Vagina (tissue), 2 donors: ENCODE data around the gene MED12L. TPM values are rescaled to one million over a fixed set of nuclear protein-coding genes. Genes with fewer than 3 reads are reported as not detected.

ENCODE experiments used
- DNase-seq, 2 donors: peaks; one replicate each; pipeline ENCODE4 v3.0.0-alpha.2; 2017; ENCODE audit errors: extremely low spot score in 2 of 2
- H3K27ac ChIP-seq: fragments of 200-600 bp; sonication (generic); one replicate; pipeline ENCODE4 v1.5.1; 2019
- H3K27me3 ChIP-seq: fragments of 200-600 bp; sonication (generic); one replicate; pipeline ENCODE4 v1.5.1; 2019
- H3K36me3 ChIP-seq, 2 donors: fragments of 200-600 bp; sonication (generic); one replicate each; pipeline ENCODE4 v1.5.1; 2017 to 2019
- H3K4me1 ChIP-seq: fragments of 200-600 bp; sonication (generic); one replicate; pipeline ENCODE4 v1.5.1; 2019
- H3K4me3 ChIP-seq, 2 donors: fragments of 200-600 bp; sonication (generic); 1 replicate in 1 of 2; 2 replicates in 1 of 2; pipeline ENCODE4 v1.5.1; 2016 to 2019
- H3K9me3 ChIP-seq: fragments of 200-600 bp; sonication (generic); one replicate; pipeline ENCODE4 v1.5.1; 2019
- POLR2A ChIP-seq, 2 donors: fragments of 450-650 bp; IDR thresholded peaks; one replicate each; pipeline ENCODE4 v1.6.1; 2017; ENCODE audit warnings: antibody characterized with exemption in 2 of 2, mild to moderate bottlenecking in 2 of 2, moderate library complexity in 2 of 2
- POLR2AphosphoS5 ChIP-seq, 2 donors: sonication (generic); formaldehyde crosslinking; IDR thresholded peaks; one replicate each; pipeline ENCODE4 v1.9.0; 2017; ENCODE audit warnings: antibody characterized with exemption in 2 of 2, mild to moderate bottlenecking in 2 of 2, low read depth in 1 of 2; ENCODE audit not compliant: insufficient read depth in 1 of 2
- intact Hi-C: fragments of 100-400 bp; cut with DNase I; formaldehyde crosslinking; loops from one replicate; pipeline ENCODE4 v1.15.1; 2023
- total RNA-seq: library from RNA; depleted of rRNA; stranded (reverse); fragments of >200 nt; gene quantifications from one replicate; pipeline ENCODE4 v1.2.3, GENCODE V29; 2016
- TF ChIP-seq, protein P1 (sequence below), 3 experiments: fragments of 450-650 bp in 2 of 3; fragments of 200-600 bp in 1 of 3; sonication (generic) in 1 of 3; IDR thresholded peaks; one replicate each; pipeline ENCODE4 v1.5.1; 2017 to 2019; ENCODE audit warnings: antibody characterized with exemption in 3 of 3, mild to moderate bottlenecking in 2 of 3, moderate library complexity in 2 of 3

The MED12L gene
- total RNA-seq, 1 donor from 2014 or later = 1.7 TPM

DNA sequence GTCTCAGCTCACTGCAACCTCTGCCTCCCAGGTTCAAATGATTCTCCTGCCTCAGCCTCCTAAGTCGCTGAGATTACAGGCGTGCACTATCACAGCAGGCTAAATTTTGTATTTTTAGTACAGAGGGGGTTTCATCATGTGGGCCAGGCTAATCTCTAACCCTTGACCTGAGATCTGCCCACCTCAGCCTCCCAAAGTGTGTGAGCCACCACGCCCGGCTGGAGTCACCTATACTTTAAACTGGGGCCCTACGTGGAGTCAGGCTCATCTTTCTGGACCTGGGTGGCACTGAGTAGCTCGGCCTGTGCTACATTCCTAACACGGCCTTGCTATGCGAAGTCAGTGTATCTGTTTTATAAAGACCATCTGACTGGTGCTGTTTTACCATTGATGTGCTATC is 111.8 kb downstream of the MED12L start:
- no peak for DNase-seq
- no peaks in the 10 kb centered on the region for H3K4me1 ChIP-seq
- TF ChIP-seq POLR2A (IDR thresholded peaks at IDR 0.05) (no peak), POLR2AphosphoS5 (IDR thresholded peaks at IDR 0.05; ENCODE audit: insufficient read depth in 1 of 2, low read depth in 1 of 2) (no peak)
- TF ChIP-seq, protein P1, sequence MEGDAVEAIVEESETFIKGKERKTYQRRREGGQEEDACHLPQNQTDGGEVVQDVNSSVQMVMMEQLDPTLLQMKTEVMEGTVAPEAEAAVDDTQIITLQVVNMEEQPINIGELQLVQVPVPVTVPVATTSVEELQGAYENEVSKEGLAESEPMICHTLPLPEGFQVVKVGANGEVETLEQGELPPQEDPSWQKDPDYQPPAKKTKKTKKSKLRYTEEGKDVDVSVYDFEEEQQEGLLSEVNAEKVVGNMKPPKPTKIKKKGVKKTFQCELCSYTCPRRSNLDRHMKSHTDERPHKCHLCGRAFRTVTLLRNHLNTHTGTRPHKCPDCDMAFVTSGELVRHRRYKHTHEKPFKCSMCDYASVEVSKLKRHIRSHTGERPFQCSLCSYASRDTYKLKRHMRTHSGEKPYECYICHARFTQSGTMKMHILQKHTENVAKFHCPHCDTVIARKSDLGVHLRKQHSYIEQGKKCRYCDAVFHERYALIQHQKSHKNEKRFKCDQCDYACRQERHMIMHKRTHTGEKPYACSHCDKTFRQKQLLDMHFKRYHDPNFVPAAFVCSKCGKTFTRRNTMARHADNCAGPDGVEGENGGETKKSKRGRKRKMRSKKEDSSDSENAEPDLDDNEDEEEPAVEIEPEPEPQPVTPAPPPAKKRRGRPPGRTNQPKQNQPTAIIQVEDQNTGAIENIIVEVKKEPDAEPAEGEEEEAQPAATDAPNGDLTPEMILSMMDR (IDR thresholded peaks at IDR 0.05) = no peak
- H3K27me3 ChIP-seq = no peaks in the 10 kb centered on the region
- no peaks in the 10 kb centered on the region for H3K9me3 ChIP-seq
- H3K36me3 ChIP-seq = no peaks in the 10 kb centered on the region
- no peak overlapping the region for H3K4me3 ChIP-seq
- intact Hi-C loops = no loop called here
- no peak overlapping the region for H3K27ac ChIP-seq

- no peak for TF ChIP-seq POLR2A (IDR thresholded peaks at IDR 0.05)
- no peak for TF ChIP-seq POLR2AphosphoS5 (IDR thresholded peaks at IDR 0.05; ENCODE audit: insufficient read depth in 1 of 2, low read depth in 1 of 2)
- TF ChIP-seq, protein P1 (IDR thresholded peaks at IDR 0.05) = no peak
- no peak for DNase-seq
- Histone ChIP-seq H3K4me3 (no peak overlapping the region), H3K4me1 (no peaks in the 10 kb centered on the region), H3K27ac (no peak overlapping the region), H3K36me3 (no peaks in the 10 kb centered on the region), H3K9me3 (no peaks in the 10 kb centered on the region), H3K27me3 (no peaks in the 10 kb centered on the region)
- intact Hi-C loops = no loop called here
Measured at GRCh38 chr3:151197981-151198767, 112.7 kb downstream of the MED12L start.

DNA sequence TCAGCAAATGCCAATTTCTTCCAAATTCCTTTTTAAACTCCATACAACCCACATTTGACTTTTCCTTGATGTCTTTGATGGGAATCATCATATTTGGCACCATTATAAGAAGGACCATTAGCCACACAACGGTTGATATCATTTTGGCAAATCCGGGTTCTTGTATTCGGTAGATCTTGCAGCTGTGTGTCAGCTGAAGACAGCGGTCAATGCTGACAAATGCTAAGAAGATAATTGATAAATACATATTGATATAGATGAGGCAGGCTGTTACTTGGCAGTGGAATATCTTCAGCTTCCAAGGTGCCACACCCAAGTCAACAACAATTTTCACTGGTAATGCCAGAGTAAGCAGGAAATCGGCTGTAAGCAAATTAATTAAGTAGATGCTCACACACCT is 113.4 kb downstream of the MED12L start:
- TF ChIP-seq, protein P1 (IDR thresholded peaks at IDR 0.05) = no peak
- TF ChIP-seq POLR2A (IDR thresholded peaks at IDR 0.05) (no peak), POLR2AphosphoS5 (IDR thresholded peaks at IDR 0.05; ENCODE audit: insufficient read depth in 1 of 2, low read depth in 1 of 2) (no peak)
- H3K27ac ChIP-seq = no peak overlapping the region
- H3K9me3 ChIP-seq = no peaks in the 10 kb centered on the region
- no peak overlapping the region for H3K4me3 ChIP-seq
- intact Hi-C loops = no loop called here
- no peaks in the 10 kb centered on the region for H3K36me3 ChIP-seq
- no peaks in the 10 kb centered on the region for H3K27me3 ChIP-seq
- no peaks in the 10 kb centered on the region for H3K4me1 ChIP-seq
- no peak for DNase-seq

DNA sequence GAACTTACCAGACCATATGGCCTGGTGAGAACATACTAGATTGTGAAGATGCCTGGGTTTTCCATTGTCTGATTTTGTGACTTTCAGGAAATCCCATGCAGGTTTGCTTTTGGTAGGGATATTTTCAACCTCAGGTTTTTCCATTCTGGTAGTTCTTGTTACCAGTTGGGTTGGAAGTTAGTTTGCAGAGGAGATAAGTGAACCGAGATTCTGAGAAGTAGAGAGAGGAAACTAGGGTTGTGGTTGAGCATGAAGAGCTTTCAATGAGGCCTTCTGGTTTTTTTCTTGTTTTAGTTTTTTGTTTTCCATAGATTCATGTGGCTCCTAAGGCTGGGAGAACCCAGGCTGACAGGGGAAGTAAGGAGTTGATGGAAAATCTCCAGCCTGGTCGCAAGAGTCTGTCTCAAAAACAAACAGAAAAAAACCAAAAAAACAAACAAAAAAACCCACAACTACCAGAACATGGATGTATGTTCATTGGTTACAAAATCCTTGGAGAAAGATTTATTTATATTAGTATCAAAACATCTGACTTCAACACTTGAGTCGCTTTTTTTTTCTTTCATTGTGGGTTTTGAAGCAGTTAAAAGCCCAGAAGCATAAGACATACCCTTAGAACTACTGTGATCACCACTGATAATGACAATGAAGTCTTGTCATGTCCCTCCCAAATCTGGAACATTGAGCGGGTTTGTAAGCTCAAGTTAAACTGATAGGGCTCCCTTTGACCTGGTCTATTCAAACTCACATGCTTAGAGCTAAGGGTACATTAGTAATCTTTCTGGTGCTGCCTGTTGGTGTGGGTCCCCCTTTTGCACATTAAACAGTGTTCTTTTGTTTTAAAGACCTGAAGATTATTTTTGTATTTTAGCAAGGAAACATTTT is 114.3 kb downstream of the MED12L start:
- H3K27me3 ChIP-seq = no peaks in the 10 kb centered on the region
- no peaks in the 10 kb centered on the region for H3K4me1 ChIP-seq
- no peak overlapping the region for H3K27ac ChIP-seq
- no peak overlapping the region for H3K4me3 ChIP-seq
- intact Hi-C loops = no loop called here
- H3K9me3 ChIP-seq = no peaks in the 10 kb centered on the region
- no peaks in the 10 kb centered on the region for H3K36me3 ChIP-seq
- TF ChIP-seq, protein P1 (IDR thresholded peaks at IDR 0.05) = no peak
- no peak for TF ChIP-seq POLR2A (IDR thresholded peaks at IDR 0.05)
- no peak for TF ChIP-seq POLR2AphosphoS5 (IDR thresholded peaks at IDR 0.05; ENCODE audit: insufficient read depth in 1 of 2, low read depth in 1 of 2)
- no peak for DNase-seq
